TTC549 (cell line): ENCODE data around the gene SCAI.
"Not testable (repeated sequence)": the region's sequence is repeated elsewhere in the genome, so short reads cannot be mapped to it uniquely, and the experiment has no call there.

Experiments used
- FAIRE-seq: peaks from 2 replicates; lab custom pipeline; 2012; peaks lifted over from hg19 to GRCh38; lab: Jason Lieb, UNC

The SCAI gene

DNA sequence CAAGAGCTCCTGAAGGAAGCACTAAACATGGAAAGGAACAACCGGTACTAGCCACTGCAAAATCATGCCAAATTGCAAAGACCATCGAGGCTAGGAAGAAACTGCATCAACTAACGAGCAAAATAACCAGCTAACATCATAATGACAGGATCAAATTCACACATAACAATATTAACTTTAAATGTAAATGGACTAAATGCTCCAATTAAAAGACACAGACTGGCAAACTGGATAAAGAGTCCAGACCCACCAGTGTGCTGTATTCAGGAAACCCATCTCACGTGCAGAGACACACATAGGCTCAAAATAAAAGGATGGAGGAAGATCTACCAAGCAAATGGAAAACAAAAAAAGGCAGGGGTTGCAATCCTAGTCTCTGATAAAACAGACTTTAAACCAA, 131.3 kb downstream of the SCAI start:
- not testable (repeated sequence) for FAIRE-seq

- FAIRE-seq = no peak
Observed at GRCh38 chr9:125008599-125008998, 134.7 kb downstream of the SCAI start.

DNA sequence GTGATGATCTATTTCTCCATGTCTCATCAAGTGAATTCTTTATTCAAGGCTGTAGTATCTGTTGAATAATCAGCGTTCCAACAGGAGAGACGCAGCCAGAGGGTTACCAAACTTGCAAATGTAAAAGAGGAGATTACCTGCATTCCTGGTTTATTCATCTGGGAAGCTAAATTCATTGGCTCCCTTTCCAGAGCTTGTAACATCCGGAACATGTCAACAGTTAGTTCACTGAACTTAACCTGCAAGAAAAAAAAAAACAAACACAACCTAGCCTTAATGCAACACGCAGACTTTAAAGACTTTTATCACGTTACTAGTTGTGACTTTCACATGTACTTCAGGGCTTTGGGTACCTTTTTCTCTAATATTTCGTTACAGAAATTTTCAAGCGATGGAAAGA, 140.0 kb downstream of the SCAI start:
- no peak for FAIRE-seq

DNA sequence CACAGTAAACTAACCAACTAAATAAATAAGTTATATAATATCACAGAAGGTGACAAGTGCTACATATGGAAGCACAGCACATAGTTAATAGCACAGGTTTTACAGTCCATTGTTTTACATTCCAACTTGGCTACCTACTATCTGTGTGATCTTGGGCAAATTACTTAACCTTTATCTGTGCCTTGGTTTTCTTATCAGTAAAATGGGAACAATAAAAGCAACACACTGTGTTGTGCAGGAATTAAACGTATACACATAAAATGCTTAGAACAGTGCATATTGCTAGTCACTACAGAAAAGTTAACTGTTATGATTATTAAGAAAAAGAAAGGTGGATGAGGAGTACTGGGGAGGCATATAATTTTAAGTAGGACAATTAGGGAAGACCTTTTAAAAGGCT, 159.6 kb downstream of the SCAI start:
- FAIRE-seq = no peak

GRCh38 chr9:124980431-124980830, 162.9 kb downstream of the SCAI start:
- FAIRE-seq = no peak

DNA sequence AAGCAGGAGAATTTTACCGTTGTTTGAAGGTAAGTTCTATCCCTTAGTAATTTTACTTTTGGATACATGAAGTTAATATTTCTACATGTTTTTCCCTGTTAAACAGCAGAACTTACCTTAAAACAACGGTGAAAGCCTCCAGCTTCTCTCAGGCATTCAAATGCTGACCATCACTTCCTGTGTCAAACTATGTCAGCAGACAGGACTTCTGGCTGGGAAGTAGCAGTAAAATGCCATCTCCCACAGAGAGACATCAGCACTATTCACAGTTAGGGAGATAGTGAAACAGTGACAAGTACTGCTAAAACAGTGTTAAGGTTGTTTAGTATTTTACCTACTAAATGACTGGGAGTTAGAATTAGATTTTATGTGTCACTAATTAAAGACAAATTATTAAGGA, 168.2 kb downstream of the SCAI start:
- FAIRE-seq = no peak

DNA sequence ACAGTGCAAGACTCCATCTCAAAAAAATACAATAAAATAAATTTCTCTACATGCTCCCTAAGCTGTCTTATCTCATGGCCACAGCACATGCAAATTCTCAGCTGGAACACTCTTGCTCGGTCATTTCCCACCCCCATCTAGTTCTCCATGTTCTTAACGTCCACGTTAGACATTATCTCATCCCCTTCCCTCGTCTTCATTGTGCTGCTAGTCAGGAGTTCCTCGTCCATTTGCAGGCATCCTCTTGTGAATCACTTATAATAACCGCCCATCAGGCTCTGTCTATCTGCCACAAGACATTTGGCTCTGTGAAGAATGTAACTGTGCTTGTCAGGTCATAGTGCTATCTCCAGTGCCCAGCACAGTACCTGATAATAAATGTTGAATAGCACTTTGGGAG, 169.5 kb downstream of the SCAI start:
- no peak for FAIRE-seq

DNA sequence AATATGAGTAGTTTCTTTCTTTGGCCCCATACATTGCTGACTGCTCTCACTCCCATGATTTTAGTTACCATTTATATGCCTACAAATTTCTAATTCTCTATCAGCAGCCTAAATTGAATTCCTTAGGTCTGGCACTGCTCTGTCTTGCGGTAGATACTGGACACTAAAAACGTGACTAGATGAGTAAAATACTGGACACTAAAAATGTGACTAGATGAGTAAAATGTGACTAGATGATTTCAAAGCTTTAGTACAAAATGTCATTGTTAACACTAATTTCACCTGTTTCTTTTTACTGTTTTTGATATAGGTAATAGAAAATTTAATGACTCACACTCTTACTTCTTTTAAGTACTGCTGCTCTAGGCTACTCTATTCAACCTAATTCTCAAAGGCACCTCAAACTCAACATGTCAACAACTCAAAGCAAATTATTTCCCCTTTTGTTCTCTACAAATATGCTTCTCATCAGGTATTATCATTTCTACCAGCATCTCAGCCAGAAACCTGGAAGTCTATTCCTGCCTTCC, 171.0 kb downstream of the SCAI start:
- no peak for FAIRE-seq

DNA sequence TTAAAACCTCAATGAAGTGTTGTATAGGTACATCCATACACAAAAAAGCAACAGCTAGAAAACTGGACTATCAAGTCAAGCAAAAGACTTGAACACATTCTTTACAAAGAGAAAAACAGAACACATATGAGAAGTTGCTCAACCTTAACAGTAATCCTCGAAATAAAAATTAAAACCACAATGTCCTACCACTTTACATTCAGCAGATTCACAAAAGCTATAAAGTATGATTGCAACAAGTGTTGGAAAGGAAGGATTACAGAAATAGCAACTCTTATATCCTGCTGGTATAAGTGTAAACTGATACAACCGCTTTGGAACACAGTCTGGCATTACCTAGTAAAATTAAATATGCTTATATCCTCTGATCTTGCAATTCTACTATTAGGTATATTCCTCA, 173.9 kb downstream of the SCAI start:
- FAIRE-seq = no peak

- no peak for FAIRE-seq
Observed at GRCh38 chr9:124968238-124968637, 175.1 kb downstream of the SCAI start.

GRCh38 chr9:124965775-124966568, 177.4 kb downstream of the SCAI start:
- not testable (repeated sequence) for FAIRE-seq

DNA sequence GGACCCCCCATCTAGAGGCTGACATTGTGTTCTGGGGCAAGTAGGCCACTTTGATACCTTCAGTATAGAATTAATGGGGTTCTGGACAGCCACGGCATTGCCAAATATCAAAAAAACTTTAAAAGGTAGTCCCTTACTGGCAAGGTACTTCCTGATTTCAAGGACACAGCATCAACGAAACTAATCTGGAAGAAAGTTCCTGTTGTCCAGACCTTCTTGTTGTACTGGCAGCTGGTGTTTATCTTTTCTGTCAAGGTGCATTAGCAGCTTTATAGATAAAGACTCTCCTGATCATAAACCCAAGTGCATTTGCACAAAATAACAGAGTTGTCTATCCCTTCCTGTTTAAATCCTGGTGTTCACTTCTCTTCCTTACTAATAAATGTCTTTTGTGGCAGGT, 178.7 kb downstream of the SCAI start:
- FAIRE-seq = no peak

- FAIRE-seq = no peak
Observed at GRCh38 chr9:124964056-124964455, 179.3 kb downstream of the SCAI start.

DNA sequence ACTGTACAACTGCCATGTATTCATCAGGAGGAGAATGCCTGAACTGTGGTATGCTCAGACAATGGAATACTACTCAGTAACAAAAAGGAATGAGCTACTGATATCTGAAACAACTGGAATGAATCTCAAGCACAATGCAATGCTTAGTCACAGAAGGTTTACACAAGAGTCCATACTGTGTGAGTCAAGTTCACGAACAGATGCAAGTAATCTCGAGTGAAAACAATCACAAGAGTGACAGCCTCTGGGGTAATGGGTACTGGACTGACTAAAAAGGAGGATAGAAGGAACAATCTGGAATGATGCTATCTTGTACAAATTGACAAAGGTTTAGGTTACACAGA, 182.9 kb downstream of the SCAI start:
- FAIRE-seq = no peak

DNA sequence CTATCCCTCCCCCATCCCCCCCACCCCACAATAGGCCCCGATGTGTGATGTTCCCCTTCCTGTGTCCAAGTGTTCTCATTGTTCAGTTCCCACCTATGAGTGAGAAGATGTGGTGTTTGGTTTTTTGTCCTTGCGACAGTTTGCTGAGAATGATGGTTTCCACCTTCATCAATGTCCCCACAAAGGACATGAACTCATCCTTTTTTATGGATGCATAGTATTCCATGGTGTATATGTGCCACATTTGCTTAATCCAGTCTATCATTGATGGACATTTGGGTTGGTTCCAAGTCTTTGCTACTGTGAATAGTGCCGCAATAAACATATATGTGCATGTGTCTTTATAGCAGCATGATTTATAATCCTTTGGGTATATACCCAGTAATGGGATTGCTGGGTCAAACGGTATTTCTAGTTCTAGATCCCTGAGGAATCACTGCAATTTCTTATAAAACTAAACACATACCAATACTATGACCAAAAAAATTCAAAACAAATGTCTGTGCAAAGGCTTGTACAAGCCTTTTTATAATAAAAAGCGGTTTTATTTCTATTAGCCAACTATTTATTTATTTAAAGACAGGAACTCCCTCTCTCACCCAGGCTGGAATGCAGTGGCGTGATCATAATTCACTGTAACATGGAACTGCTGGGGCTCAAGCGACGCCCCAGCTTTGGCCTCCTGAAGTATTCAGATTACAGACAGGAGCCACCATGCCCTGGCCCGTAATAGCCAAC, 183.5 kb downstream of the SCAI start:
- not testable (repeated sequence) for FAIRE-seq

DNA sequence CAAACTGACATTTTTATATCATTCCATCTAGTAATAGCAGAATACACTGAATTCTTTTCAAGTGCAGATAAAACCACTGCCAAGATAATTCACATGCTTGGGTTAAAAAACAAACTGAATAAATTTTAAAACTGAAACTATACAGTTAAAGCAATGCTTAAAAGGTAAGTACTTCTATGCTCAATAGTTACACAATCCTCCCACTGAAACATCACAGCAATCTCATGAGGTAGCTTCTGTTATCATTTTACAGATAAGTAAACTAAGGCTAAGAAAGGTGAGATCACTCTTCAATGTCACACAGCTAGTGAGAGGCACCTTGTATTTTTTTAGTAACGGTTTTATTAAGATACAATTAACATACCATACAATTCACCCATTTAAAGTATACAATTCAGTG, 189.1 kb downstream of the SCAI start:
- no peak for FAIRE-seq

GRCh38 chr9:124950050-124950718, 193.1 kb downstream of the SCAI start:
- FAIRE-seq = no peak

GRCh38 chr9:124949387-124949786, 193.9 kb downstream of the SCAI start:
- no peak for FAIRE-seq

- FAIRE-seq = no peak
Observed at GRCh38 chr9:124947727-124948391, 195.5 kb downstream of the SCAI start.

DNA sequence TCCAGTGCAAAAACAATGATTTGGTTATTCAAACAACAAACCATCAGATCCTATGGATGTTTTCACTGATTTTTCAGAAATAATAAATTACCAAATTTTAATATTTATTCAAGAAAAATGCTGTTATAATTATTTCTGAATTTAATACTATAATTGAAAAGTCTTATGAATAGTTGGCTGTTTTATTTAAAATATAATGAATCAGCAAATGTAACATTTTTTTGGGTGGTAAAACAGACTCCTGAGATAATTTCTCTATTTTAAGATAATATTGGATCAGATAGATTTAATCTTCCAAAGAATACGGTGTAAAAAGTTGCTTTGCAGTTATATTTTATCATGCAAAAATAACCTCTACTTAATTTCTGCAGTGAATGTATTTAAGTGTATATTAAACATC, 197.2 kb downstream of the SCAI start:
- FAIRE-seq = no peak

DNA sequence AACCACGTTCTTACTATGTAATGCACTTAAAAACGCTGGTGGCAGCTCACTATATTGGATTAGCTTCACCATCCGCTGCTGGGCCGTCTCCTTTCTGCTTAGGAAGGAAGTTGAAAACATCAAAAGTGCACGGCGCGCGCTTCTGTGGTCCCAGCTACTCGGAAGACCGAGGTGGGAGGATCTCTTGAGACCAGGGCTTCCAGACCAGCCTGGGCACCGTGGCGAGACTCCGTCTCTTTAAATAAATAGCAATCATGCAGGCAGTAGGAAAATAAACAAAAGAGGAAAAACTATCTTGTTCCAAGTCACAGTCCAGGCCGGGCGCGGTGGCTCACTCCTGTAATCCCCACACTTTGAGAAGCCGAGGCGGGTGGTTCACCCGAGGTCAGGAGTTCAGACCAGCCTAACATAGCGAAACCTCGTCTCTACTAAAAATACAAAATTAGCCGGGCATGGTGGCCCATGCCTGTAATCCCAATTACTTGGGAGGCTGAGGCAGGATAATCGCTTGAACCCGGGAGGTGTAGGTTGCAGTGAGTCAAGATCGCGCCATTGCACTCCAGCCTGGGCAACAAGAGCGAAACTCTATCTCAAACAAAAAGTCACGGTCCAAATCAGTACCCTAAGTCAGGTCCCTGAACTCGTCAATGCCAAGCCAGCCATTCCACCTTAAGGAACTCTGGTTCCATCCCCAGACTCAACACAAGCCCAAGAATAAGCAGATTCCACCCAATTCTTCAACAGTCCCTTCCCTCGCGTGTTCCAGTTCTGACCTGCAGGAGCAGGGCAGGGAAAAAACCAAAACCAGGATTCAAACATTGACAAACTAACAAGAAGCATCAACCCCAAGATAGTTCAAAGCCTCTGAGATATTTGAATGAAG, 201.4 kb downstream of the SCAI start:
- FAIRE-seq = no peak
